NB4 (cell line): ENCODE data around the gene SPTBN4.
A peak's percentile ranks its signal among the peaks of the same experiment; 100 is the strongest.

Source experiments
- DNase-seq: peaks from one replicate; pipeline ENCODE4 v3.0.0; 2010; ENCODE audit warnings: low read depth
- H3K4me3 ChIP-seq: one replicate; pipeline ENCODE4 v1.5.1; 2011; ENCODE audit warnings: mild to moderate bottlenecking, low read depth, low read length, moderate library complexity
- MAX ChIP-seq: IDR thresholded peaks from 2 replicates; pipeline ENCODE4 v1.6.1; 2011; ENCODE audit warnings: low read depth, low read length
- MYC ChIP-seq: IDR thresholded peaks from 2 replicates; pipeline ENCODE4 v1.6.1; 2011; ENCODE audit warnings: low read depth, low read length
- POLR2A ChIP-seq: IDR thresholded peaks from 2 replicates; pipeline ENCODE4 v1.6.1; 2011; ENCODE audit warnings: mild to moderate bottlenecking; ENCODE audit not compliant: insufficient read length; ENCODE audit errors: extremely low read depth
- TF ChIP-seq, protein P1 (sequence below): IDR thresholded peaks from one replicate; pipeline ENCODE4 v1.5.1; 2012; ENCODE audit warnings: low read depth, low read length

The SPTBN4 gene

DNA sequence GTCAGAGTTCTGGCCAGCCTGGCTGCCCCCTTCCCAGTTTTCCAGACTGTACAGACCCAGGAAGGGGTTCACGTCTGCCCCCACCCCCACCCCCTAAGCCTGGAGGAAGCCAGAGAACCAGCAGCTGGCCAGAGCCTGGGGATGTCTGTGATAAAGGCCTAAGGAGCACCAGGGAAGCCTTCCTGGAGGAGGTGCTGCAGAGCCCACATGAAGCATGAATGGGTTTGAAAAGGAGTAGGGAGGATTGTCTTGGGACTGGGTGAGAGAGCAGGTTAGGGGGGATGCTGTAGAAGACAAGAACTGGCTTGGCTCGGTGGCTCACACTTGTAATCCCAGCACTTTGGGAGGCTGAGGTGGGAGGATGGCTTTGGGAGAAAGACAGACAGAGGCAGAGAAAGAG, 115.7 kb downstream of the SPTBN4 start:
- TF ChIP-seq, protein P1, sequence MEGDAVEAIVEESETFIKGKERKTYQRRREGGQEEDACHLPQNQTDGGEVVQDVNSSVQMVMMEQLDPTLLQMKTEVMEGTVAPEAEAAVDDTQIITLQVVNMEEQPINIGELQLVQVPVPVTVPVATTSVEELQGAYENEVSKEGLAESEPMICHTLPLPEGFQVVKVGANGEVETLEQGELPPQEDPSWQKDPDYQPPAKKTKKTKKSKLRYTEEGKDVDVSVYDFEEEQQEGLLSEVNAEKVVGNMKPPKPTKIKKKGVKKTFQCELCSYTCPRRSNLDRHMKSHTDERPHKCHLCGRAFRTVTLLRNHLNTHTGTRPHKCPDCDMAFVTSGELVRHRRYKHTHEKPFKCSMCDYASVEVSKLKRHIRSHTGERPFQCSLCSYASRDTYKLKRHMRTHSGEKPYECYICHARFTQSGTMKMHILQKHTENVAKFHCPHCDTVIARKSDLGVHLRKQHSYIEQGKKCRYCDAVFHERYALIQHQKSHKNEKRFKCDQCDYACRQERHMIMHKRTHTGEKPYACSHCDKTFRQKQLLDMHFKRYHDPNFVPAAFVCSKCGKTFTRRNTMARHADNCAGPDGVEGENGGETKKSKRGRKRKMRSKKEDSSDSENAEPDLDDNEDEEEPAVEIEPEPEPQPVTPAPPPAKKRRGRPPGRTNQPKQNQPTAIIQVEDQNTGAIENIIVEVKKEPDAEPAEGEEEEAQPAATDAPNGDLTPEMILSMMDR = no peak
- no peak for TF ChIP-seq MAX
- no peak for TF ChIP-seq POLR2A
- no peak for TF ChIP-seq MYC
- no peak for DNase-seq
- no peak overlapping the region for H3K4me3 ChIP-seq

DNA sequence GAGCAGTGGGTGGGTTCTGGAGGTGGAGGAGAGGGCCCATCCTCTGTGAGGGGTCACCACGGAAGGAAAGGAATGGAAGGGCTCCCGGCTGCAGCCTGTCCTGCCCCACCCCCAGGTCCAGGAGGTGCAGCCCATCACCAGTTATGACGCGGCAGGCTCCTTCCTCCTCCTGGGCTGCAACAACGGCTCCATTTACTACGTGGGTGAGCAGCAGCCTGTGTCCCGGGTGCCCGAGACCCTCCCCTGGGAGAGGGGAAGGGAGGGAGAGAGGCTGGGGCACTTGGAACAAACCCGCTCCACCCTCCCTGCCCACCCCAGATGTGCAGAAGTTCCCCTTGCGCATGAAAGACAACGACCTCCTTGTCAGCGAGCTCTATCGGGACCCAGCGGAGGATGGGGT, 116.5 kb downstream of the SPTBN4 start:
- no peak for TF ChIP-seq POLR2A
- TF ChIP-seq MYC = no peak
- TF ChIP-seq MAX = no peak
- TF ChIP-seq, protein P1 = no peak
- no peak for DNase-seq
- H3K4me3 ChIP-seq = no peak overlapping the region

DNA sequence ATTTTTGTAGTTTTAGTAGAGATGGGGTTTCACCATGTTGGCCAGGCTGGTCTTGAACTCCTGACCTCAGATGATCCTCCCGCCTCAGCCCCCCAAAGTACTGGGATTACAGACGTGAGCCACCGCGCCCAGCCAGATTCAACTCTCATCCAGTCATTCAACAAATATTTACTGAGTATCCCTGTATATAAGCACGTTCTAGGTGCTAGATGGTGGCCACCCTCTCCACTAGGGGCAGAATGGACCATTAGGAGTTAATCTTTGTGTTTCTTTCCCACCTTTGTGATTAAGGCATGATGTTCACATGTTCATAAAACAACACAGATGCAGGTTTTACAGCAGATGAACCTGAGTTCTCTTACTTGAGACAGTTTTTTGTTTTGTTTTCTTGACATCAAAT, 117.2 kb downstream of the SPTBN4 start:
- no peak overlapping the region for H3K4me3 ChIP-seq
- TF ChIP-seq MAX (no peak), POLR2A (no peak), MYC (no peak)
- TF ChIP-seq, protein P1 = no peak
- DNase-seq = no peak

DNA sequence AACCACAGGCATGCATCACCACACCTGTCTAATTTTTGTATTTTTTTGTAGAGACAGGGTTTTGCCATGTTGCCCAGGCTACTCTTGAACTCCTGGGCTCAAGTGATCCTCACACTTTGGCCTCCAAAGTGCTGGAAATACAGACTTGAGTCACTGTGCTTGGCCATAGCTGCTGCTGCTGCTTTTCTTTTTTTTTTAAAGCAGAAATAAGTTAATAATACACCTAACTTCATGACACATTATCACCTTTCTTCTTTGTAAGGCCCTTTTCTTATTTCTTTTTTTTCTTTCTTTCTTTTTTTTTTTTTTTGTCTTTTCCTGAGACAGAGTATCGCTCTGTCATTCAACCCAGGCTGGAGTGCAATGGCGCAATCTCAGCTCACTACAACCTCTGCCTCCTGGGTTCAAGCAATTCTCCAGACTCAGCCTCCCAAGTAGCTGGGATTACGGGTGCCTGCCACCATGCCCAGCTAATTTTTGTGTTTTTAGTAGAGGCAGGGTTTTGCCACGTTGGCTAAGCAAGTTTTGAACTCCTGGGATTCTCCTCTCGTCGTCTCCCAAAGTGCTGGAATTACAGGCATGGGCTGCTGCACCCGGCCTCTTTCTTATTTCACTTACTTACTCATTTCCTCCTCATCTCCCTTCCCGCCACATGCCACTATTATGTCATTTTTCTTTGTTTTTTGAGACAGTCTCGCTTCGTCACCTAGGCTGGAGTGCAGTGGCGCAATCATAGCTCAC, 118.6 kb downstream of the SPTBN4 start:
- DNase-seq = peak; percentile 76

DNA sequence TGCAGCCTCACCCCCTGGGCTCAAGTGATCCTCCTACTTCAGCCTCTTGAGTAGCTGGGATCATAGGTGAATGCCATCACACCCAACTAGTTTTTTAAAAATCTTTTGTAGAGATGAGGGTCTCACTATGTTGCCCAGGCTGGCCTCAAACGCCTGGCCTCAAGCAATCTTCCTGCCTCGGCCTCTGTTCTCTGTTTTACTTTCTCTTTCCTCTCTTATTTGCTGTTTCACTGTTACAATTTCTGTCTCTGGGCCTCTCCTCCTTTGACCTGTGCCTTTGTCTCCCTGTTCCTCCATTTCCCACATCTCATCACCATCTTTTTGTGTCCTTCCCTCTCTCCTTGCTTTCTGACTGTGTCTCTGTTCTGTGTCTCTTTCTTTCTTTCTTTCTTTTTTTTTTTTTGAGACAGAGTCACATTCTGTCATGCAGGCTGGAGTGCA, 119.2 kb downstream of the SPTBN4 start:
- no peak overlapping the region for H3K4me3 ChIP-seq
- TF ChIP-seq, protein P1 = no peak
- TF ChIP-seq MYC (no peak), MAX (no peak), POLR2A (no peak)
- DNase-seq = no peak

More for the DNA sequence above, 118.6 kb downstream of the SPTBN4 start:
- TF ChIP-seq MAX = no peak
- no peak for TF ChIP-seq POLR2A
- no peak overlapping the region for H3K4me3 ChIP-seq

DNA sequence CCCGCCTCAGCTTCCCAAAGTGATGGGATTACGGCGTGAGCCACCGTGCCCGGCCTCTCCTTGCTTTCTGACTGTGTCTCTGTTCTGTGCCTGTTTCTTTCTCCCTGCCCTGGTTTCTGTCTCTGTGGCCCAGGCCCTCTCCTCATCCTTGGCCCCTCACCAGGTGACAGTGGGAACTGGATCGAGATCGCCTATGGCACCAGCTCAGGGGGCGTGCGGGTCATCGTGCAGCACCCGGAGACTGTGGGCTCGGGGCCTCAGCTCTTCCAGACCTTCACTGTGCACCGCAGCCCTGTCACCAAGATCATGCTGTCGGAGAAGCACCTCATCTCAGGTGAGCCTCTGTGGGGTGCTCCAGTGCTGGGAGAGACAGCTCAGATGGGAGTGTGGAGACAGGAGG, 119.8 kb downstream of the SPTBN4 start:
- no peak overlapping the region for H3K4me3 ChIP-seq
- no peak for DNase-seq
- TF ChIP-seq POLR2A = no peak
